ENCODE results near the gene OR6X1.

Gene OR6X1

GRCh38 chr11:123754101-123754568 lies at the start of gene OR6X1:
OR6X1 (minus strand) TSS chr11:123754518; CDS start chr11:123754518, 0 bp downstream.
- no peak for DNase-seq (ENCODE audit: low read depth)

GRCh38 chr11:123801765-123802164 lies 47.4 kb upstream of the OR6X1 start:
- no peak for DNase-seq (ENCODE audit: low read depth)

- no peak for DNase-seq (ENCODE audit: low read depth)
These were observed 45.7 kb upstream of the OR6X1 start for GRCh38 chr11:123800036-123800435.

GRCh38 chr11:123799438-123799837 lies 45.1 kb upstream of the OR6X1 start:
- no peak for DNase-seq (ENCODE audit: low read depth)

GRCh38 chr11:123798513-123799252 lies 44.4 kb upstream of the OR6X1 start:
- DNase-seq (ENCODE audit: low read depth), result no peak

- no peak for DNase-seq (ENCODE audit: low read depth)
These were observed 43.8 kb upstream of the OR6X1 start for GRCh38 chr11:123798079-123798478.

GRCh38 chr11:123797541-123797940 lies 43.2 kb upstream of the OR6X1 start:
- no peak for DNase-seq (ENCODE audit: low read depth)

- no peak for DNase-seq (ENCODE audit: low read depth)
These were observed 42.8 kb upstream of the OR6X1 start for GRCh38 chr11:123797114-123797513.

- no peak for DNase-seq (ENCODE audit: low read depth)
These were observed 41.9 kb upstream of the OR6X1 start for GRCh38 chr11:123796226-123796625.

GRCh38 chr11:123783536-123783935 lies 29.2 kb upstream of the OR6X1 start:
- DNase-seq (ENCODE audit: low read depth), result no peak

GRCh38 chr11:123778511-123778910 lies 24.2 kb upstream of the OR6X1 start:
- DNase-seq (ENCODE audit: low read depth), result no peak

- no peak for DNase-seq (ENCODE audit: low read depth)
These were observed 21.6 kb upstream of the OR6X1 start for GRCh38 chr11:123775715-123776549.

- DNase-seq (ENCODE audit: low read depth), result no peak
These were observed 21.0 kb upstream of the OR6X1 start for GRCh38 chr11:123775289-123775688.

- DNase-seq (ENCODE audit: low read depth), result no peak
These were observed 19.6 kb upstream of the OR6X1 start for GRCh38 chr11:123773959-123774358.

- DNase-seq (ENCODE audit: low read depth), result no peak
These were observed 18.7 kb upstream of the OR6X1 start for GRCh38 chr11:123773026-123773425.

- DNase-seq (ENCODE audit: low read depth), result no peak
These were observed 17.3 kb upstream of the OR6X1 start for GRCh38 chr11:123771664-123772063.

GRCh38 chr11:123770712-123771111 lies 16.4 kb upstream of the OR6X1 start:
- DNase-seq (ENCODE audit: low read depth), result no peak

GRCh38 chr11:123765601-123766000 lies 11.3 kb upstream of the OR6X1 start:
- DNase-seq (ENCODE audit: low read depth), result no peak

GRCh38 chr11:123762422-123762821 lies 8.1 kb upstream of the OR6X1 start:
- no peak for DNase-seq (ENCODE audit: low read depth)

- no peak for DNase-seq (ENCODE audit: low read depth)
These were observed 6.6 kb upstream of the OR6X1 start for GRCh38 chr11:123760894-123761293.

GRCh38 chr11:123757976-123758375 lies 3.7 kb upstream of the OR6X1 start:
- no peak for DNase-seq (ENCODE audit: low read depth)

GRCh38 chr11:123755813-123756212 lies 1.5 kb upstream of the OR6X1 start:
- DNase-seq (ENCODE audit: low read depth), result no peak

- DNase-seq (ENCODE audit: low read depth), result no peak
These were observed 1.0 kb upstream of the OR6X1 start for GRCh38 chr11:123755344-123755743.

Measured in HS-27A (cell line).